Right ventricle myocardium superior (tissue), 1 donor: Measurements from ENCODE around the gene SNTG2. TPM values are rescaled to one million over a fixed set of nuclear protein-coding genes. Genes with fewer than 3 reads are reported as not detected.
"Not testable (repeated sequence)": the region's sequence is repeated elsewhere in the genome, so short reads cannot be mapped to it uniquely, and the experiment has no call there.

Experiments used
- ATAC-seq: fragments of 200-7000 bp; cut with Tn5 transposase; one replicate; pipeline ENCODE4 v1.9.1; 2020; ENCODE audit warnings: mild to moderate bottlenecking; ENCODE audit not compliant: poor library complexity
- DNase-seq: peaks from one replicate; pipeline ENCODE4 v3.0.0-alpha.2; 2020
- intact Hi-C: fragments of 100-400 bp; cut with DNase I; formaldehyde crosslinking; loops from one replicate; pipeline ENCODE4 v1.11.2; 2022
- long read RNA-seq: library from polyadenylated mRNA; unstranded; transcript quantifications from one replicate; pipeline ENCODE4 v2.0.0, GENCODE V29; 2021
- total RNA-seq: library from RNA; stranded (reverse); fragmentation: NEBNext Ultra II Directional; extraction: Animal tissue kit (Norgen Biotek cat#: 25700); gene quantifications from one replicate; pipeline ENCODE4 v1.2.1, GENCODE V29; 2021
- donor health status: DM: no; HTN: yes; CAD: no; lungs with severe emphysema.

The SNTG2 gene
- total RNA-seq, result 0.73 TPM
- long read RNA-seq, partial matches to known transcripts, result 0 of 1 reads
- long read RNA-seq, other reads (novel, unspliced or antisense), result 1 of 1 reads

- intact Hi-C loops, result loop anchor here (5.0 kb wide), 1 partner anchor 597 kb away; no protein-coding TSS in a partner anchor
- ATAC-seq (peak; percentile 82), DNase-seq (peak; percentile 47)
Measured at GRCh38 chr2:950080-950966, at the start of gene SNTG2. TSS of gene SNTG2 (plus strand) at chr2:950849. CDS start at chr2:950997, 148 bp downstream.

- no peak for DNase-seq
- ATAC-seq, result no peak
- intact Hi-C loops, result no loop called here
Measured at GRCh38 chr2:902584-902983, 48.1 kb upstream of the SNTG2 start.

- intact Hi-C loops, result no loop called here
- no peak for DNase-seq
- ATAC-seq, result no peak
Measured at GRCh38 chr2:903223-903900, 47.3 kb upstream of the SNTG2 start.

GRCh38 chr2:904246-905024 is 46.2 kb upstream of the SNTG2 start:
- ATAC-seq, result no peak
- intact Hi-C loops, result no loop called here
- no peak for DNase-seq

- ATAC-seq (no peak), DNase-seq (no peak)
- intact Hi-C loops, result no loop called here
Measured at GRCh38 chr2:905091-905832, 45.4 kb upstream of the SNTG2 start.

- ATAC-seq (no peak), DNase-seq (no peak)
- intact Hi-C loops, result no loop called here
Measured at GRCh38 chr2:905833-906140, 44.9 kb upstream of the SNTG2 start.

GRCh38 chr2:907706-908105 is 42.9 kb upstream of the SNTG2 start:
- intact Hi-C loops, result no loop called here
- no peak for DNase-seq
- ATAC-seq, result no peak

- ATAC-seq, result no peak
- no peak for DNase-seq
- intact Hi-C loops, result no loop called here
Measured at GRCh38 chr2:908568-908967, 42.1 kb upstream of the SNTG2 start.

GRCh38 chr2:909764-910379 is 40.8 kb upstream of the SNTG2 start:
- intact Hi-C loops, ATAC-seq, DNase-seq: not testable (repeated sequence)

GRCh38 chr2:910698-911097 is 40.0 kb upstream of the SNTG2 start:
- no peak for DNase-seq
- intact Hi-C loops, result no loop called here
- ATAC-seq, result no peak

GRCh38 chr2:915979-916378 is 34.7 kb upstream of the SNTG2 start:
- intact Hi-C loops, result no loop called here
- DNase-seq, result no peak
- ATAC-seq, result no peak

GRCh38 chr2:916935-917334 is 33.7 kb upstream of the SNTG2 start:
- intact Hi-C loops, result no loop called here
- ATAC-seq (no peak), DNase-seq (no peak)

- intact Hi-C loops, result no loop called here
- DNase-seq (no peak), ATAC-seq (no peak)
Measured at GRCh38 chr2:919672-920071, 31.0 kb upstream of the SNTG2 start.

- ATAC-seq (no peak), DNase-seq (no peak)
- intact Hi-C loops, result no loop called here
Measured at GRCh38 chr2:920573-920972, 30.1 kb upstream of the SNTG2 start.

- DNase-seq (no peak), ATAC-seq (no peak)
- intact Hi-C loops, result no loop called here
Measured at GRCh38 chr2:920999-921398, 29.6 kb upstream of the SNTG2 start.

GRCh38 chr2:922185-922584 is 28.5 kb upstream of the SNTG2 start:
- ATAC-seq (no peak), DNase-seq (no peak)
- intact Hi-C loops, result no loop called here

- ATAC-seq, result no peak
- intact Hi-C loops, result no loop called here
- no peak for DNase-seq
Measured at GRCh38 chr2:923832-924601, 26.6 kb upstream of the SNTG2 start.

- intact Hi-C loops, result no loop called here
- DNase-seq, result no peak
- no peak for ATAC-seq
Measured at GRCh38 chr2:924701-925100, 25.9 kb upstream of the SNTG2 start.
